ENCODE measurements around the gene SLC35A5. TPM values are rescaled to one million over a fixed set of nuclear protein-coding genes. Genes with fewer than 3 reads are reported as not detected.

The SLC35A5 gene
- total and polyA plus RNA-seq, 2 of the 13 experiments (the other 11 are each of a cell fraction or from before 2014, with no cell fraction given), result 15.5 to 26.5 TPM

DNA sequence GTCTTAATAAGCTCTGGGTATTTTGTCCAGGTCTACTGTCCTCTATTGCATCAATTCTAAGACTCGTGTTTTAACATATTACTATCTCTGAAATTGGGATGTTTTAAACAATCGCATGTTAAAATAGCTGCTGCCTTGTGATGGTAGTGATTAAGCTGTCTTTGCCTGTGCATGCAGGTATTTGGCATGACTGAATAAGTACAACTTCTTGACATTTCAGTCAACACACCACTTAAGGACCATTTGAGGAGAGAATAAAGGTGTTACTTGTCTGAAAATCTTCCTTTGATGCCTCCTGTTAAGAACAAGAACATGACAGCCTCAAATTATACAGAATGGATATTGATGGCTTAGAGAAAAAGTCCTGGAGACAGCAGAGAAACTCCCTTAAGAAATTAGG lies 33.0 kb downstream of the SLC35A5 start (continued):
- TF ChIP-seq, protein P1, sequence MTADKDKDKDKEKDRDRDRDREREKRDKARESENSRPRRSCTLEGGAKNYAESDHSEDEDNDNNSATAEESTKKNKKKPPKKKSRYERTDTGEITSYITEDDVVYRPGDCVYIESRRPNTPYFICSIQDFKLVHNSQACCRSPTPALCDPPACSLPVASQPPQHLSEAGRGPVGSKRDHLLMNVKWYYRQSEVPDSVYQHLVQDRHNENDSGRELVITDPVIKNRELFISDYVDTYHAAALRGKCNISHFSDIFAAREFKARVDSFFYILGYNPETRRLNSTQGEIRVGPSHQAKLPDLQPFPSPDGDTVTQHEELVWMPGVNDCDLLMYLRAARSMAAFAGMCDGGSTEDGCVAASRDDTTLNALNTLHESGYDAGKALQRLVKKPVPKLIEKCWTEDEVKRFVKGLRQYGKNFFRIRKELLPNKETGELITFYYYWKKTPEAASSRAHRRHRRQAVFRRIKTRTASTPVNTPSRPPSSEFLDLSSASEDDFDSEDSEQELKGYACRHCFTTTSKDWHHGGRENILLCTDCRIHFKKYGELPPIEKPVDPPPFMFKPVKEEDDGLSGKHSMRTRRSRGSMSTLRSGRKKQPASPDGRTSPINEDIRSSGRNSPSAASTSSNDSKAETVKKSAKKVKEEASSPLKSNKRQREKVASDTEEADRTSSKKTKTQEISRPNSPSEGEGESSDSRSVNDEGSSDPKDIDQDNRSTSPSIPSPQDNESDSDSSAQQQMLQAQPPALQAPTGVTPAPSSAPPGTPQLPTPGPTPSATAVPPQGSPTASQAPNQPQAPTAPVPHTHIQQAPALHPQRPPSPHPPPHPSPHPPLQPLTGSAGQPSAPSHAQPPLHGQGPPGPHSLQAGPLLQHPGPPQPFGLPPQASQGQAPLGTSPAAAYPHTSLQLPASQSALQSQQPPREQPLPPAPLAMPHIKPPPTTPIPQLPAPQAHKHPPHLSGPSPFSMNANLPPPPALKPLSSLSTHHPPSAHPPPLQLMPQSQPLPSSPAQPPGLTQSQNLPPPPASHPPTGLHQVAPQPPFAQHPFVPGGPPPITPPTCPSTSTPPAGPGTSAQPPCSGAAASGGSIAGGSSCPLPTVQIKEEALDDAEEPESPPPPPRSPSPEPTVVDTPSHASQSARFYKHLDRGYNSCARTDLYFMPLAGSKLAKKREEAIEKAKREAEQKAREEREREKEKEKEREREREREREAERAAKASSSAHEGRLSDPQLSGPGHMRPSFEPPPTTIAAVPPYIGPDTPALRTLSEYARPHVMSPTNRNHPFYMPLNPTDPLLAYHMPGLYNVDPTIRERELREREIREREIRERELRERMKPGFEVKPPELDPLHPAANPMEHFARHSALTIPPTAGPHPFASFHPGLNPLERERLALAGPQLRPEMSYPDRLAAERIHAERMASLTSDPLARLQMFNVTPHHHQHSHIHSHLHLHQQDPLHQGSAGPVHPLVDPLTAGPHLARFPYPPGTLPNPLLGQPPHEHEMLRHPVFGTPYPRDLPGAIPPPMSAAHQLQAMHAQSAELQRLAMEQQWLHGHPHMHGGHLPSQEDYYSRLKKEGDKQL (CRISPR knock-in tag; IDR thresholded peaks at IDR 0.05; ENCODE audit: low read depth), result no peak
- TF ChIP-seq ELF1 (CRISPR knock-in tag; IDR thresholded peaks at IDR 0.05), result no peak

DNA sequence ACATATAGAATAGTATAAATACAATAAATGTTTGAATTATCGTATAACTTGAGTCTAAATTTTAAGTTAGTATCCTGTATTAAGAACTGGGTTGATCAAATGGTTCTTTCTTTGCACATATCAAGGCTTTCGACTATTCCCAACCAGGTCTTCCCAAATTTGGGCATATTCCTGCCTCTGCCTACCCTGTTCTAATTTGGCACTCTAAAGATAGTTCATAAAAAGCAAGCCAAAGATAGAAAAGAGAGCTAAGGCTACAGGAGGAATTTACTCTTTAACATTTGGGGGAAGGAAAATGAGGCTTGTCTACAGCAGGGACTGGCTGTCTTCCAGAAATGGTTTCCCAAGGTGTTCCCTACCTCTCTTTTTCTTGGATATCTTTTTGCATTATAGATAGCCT lies 36.1 kb downstream of the SLC35A5 start:
- no TSS peak for BruUV-seq (replicated peaks)
- Histone ChIP-seq H3K4me3 (replicated peaks in 1 of 3; ENCODE audit: insufficient read depth in 1 of 3, low read depth in 2 of 3, low read length in 3 of 3) (no peak overlapping the region), H3K79me2 (ENCODE audit: insufficient read depth, low read length) (no peaks in the 10 kb centered on the region), H4K20me1 (ENCODE audit: insufficient read depth, low read length) (no peaks in the 10 kb centered on the region), H3K36me3 (replicated peaks in 1 of 2; ENCODE audit: control insufficient read depth in 1 of 2, insufficient read depth in 2 of 2, low read length in 2 of 2) (peaks cover 0 to 4% of the 10 kb centered on the region in 2 experiments; a peak in 1 of 5 replicates), H3K27ac (ENCODE audit: extremely low read length, insufficient read depth, low read length) (no peak overlapping the region), H3K9ac (ENCODE audit: insufficient read depth, low read depth, low read length) (no peak overlapping the region), H3K9me3 (ENCODE audit: low read length) (no peaks in the 10 kb centered on the region), H3K27me3 (ENCODE audit: control insufficient read depth in 1 of 2, insufficient read depth in 2 of 2, low read length in 2 of 2) (no peaks in the 10 kb centered on the region), H2AFZ (ENCODE audit: low read length) (no peak overlapping the region), H3K4me1 (ENCODE audit: insufficient read depth, low read length) (no peaks in the 10 kb centered on the region), H3K4me2 (ENCODE audit: low read depth, low read length) (no peak overlapping the region)
- FAIRE-seq, result no peak
- ChIA-PET CTCF (ENCODE audit: low intra/inter-chr PET ratio, low total read pairs) (no interaction called here), POLR2A (no interaction called here)
- 95% methylated on average over 2 of the region's 2 CpGs for WGBS (ENCODE audit: low lambda C conversion rate)
- in situ Hi-C loops (cut with HindIII; ENCODE audit: extremely low pct_ligation_motif_present, low pct_unique_long_range_greater_than_20kb) (no loop called here), intact Hi-C loops (cut with micrococcal nuclease; ENCODE audit: unreplicated experiment) (no loop called here)
- no peak for ATAC-seq
- no peak for DNase-seq (ENCODE audit: low spot score)
- TF ChIP-seq, protein P2, sequence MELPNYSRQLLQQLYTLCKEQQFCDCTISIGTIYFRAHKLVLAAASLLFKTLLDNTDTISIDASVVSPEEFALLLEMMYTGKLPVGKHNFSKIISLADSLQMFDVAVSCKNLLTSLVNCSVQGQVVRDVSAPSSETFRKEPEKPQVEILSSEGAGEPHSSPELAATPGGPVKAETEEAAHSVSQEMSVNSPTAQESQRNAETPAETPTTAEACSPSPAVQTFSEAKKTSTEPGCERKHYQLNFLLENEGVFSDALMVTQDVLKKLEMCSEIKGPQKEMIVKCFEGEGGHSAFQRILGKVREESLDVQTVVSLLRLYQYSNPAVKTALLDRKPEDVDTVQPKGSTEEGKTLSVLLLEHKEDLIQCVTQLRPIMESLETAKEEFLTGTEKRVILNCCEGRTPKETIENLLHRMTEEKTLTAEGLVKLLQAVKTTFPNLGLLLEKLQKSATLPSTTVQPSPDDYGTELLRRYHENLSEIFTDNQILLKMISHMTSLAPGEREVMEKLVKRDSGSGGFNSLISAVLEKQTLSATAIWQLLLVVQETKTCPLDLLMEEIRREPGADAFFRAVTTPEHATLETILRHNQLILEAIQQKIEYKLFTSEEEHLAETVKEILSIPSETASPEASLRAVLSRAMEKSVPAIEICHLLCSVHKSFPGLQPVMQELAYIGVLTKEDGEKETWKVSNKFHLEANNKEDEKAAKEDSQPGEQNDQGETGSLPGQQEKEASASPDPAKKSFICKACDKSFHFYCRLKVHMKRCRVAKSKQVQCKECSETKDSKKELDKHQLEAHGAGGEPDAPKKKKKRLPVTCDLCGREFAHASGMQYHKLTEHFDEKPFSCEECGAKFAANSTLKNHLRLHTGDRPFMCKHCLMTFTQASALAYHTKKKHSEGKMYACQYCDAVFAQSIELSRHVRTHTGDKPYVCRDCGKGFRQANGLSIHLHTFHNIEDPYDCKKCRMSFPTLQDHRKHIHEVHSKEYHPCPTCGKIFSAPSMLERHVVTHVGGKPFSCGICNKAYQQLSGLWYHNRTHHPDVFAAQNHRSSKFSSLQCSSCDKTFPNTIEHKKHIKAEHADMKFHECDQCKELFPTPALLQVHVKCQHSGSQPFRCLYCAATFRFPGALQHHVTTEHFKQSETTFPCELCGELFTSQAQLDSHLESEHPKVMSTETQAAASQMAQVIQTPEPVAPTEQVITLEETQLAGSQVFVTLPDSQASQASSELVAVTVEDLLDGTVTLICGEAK (IDR thresholded peaks at IDR 0.05), result no peak
- TF ChIP-seq, protein P2 (CRISPR knock-in tag; IDR thresholded peaks at IDR 0.05), result no peak
- no peak for TF ChIP-seq RFXAP (CRISPR knock-in tag; IDR thresholded peaks at IDR 0.05; ENCODE audit: borderline replicate concordance)
- TF ChIP-seq GABPB1 (CRISPR knock-in tag; IDR thresholded peaks at IDR 0.05), result no peak
- TF ChIP-seq EP300 (IDR thresholded peaks at IDR 0.05; ENCODE audit: low read depth in 2 of 2, low read length in 2 of 2), result no peak
- no peak for TF ChIP-seq EP300 (CRISPR knock-in tag; IDR thresholded peaks at IDR 0.05; ENCODE audit: borderline replicate concordance)
- TF ChIP-seq HNF4G (IDR thresholded peaks at IDR 0.05; ENCODE audit: borderline replicate concordance, low read depth, low read length), result no peak
- TF ChIP-seq HNF4G (CRISPR knock-in tag; IDR thresholded peaks at IDR 0.05; ENCODE audit: borderline replicate concordance, low read depth), result no peak

All from HepG2 (cell line).